ENCODE measurements around the gene OSMR. TPM values are rescaled to one million over a fixed set of nuclear protein-coding genes. Genes with fewer than 3 reads are reported as not detected.

OSMR gene
- total RNA-seq, 1 experiment from 2014 or later, result 1.6 TPM

GRCh38 chr5:38867032-38867398, 21.2 kb downstream of the OSMR start:
- peaks cover 29 to 33% of the 10 kb centered on the region in 2 experiments for H3K9me3 Mint-ChIP-seq
- no peaks in the 10 kb centered on the region for H3K23me2 ChIP-seq (ENCODE audit: insufficient read length, low read depth, low read length, poor library complexity, severe bottlenecking)
- H3K27ac ChIP-seq (ENCODE audit: insufficient read length, low read depth, low read length), result no peak overlapping the region
- H3K4me3 Mint-ChIP-seq, result no peak overlapping the region
- H3K79me2 ChIP-seq (ENCODE audit: insufficient read depth, low read length), result no peaks in the 10 kb centered on the region
- peaks cover 10% of the 10 kb centered on the region in 2 experiments for H3K4me1 Mint-ChIP-seq
- no peaks in the 10 kb centered on the region for H3K27me3 Mint-ChIP-seq (ENCODE audit: low read depth)
- TF ChIP-seq CTCF (conservative IDR thresholded peaks at IDR 0.05), result no peak
- H3K23ac ChIP-seq (ENCODE audit: insufficient read length, low read depth, low read length), result no peak overlapping the region
- no peak overlapping the region for H2BK5ac ChIP-seq (ENCODE audit: insufficient read length, low read length)
- H3K9me3 ChIP-seq (ENCODE audit: control insufficient read depth, low read depth, low read length), result no peaks in the 10 kb centered on the region
- H4K8ac ChIP-seq (replicated peaks; ENCODE audit: insufficient read length, low read depth, low read length), result no peak overlapping the region
- DNase-seq, result no peak
- H2BK20ac ChIP-seq (ENCODE audit: low read depth, low read length, poor library complexity, severe bottlenecking), result no peak overlapping the region
- no peak overlapping the region for H3K56ac ChIP-seq (ENCODE audit: insufficient read length, low read depth, low read length)
- H4K91ac ChIP-seq (ENCODE audit: insufficient read length, low read depth, low read length), result no peak overlapping the region
- no peak overlapping the region for H2BK120ac ChIP-seq (ENCODE audit: low read depth, low read length, poor library complexity, severe bottlenecking)
- no peak overlapping the region for H3K18ac ChIP-seq (ENCODE audit: insufficient read length, low read depth, low read length)
- H2AK5ac ChIP-seq (ENCODE audit: insufficient read length, low read length), result no peak overlapping the region
- peaks cover 13 to 32% (median 16%) of the 10 kb centered on the region in 3 experiments for H3K36me3 Mint-ChIP-seq (ENCODE audit: insufficient read depth in 1 of 3, low read depth in 3 of 3)
- H3T11ph ChIP-seq (ENCODE audit: low read length), result no peak overlapping the region
- no peaks in the 10 kb centered on the region for H3K4me1 ChIP-seq (ENCODE audit: insufficient read depth, low read length)
- no peak overlapping the region for H3K27ac Mint-ChIP-seq
- H2BK15ac ChIP-seq (ENCODE audit: low read depth, low read length), result no peak overlapping the region
- no peak overlapping the region for H3K9ac ChIP-seq (ENCODE audit: extremely low read depth, insufficient read length, low read length)
- no peak overlapping the region for H3K4me2 ChIP-seq (ENCODE audit: insufficient read depth, insufficient read length, low read length)
- no peak overlapping the region for H2AFZ ChIP-seq (ENCODE audit: low read length)
- no peaks in the 10 kb centered on the region for H4K20me1 ChIP-seq (ENCODE audit: control insufficient read depth, insufficient read depth, insufficient read length)
- no peaks in the 10 kb centered on the region for H3K27me3 ChIP-seq (ENCODE audit: insufficient read depth, low read length)
- no CpG with 5 or more reads among the region's 1 CpG for WGBS (ENCODE audit: extremely low coverage, insufficient read length, low lambda C conversion rate)
- H3K4ac ChIP-seq (ENCODE audit: low read depth, low read length), result no peak overlapping the region
- H2BK12ac ChIP-seq (ENCODE audit: insufficient read length, low read depth, low read length), result no peak overlapping the region
- no peak overlapping the region for H4K5ac ChIP-seq (ENCODE audit: insufficient read length, low read depth, low read length)
- no peak overlapping the region for H3K14ac ChIP-seq (ENCODE audit: insufficient read depth, low read length)
- no peaks in the 10 kb centered on the region for H3K79me1 ChIP-seq (ENCODE audit: insufficient read depth, low read depth, low read length, poor library complexity, severe bottlenecking)

Measured in H9 (cell line).